Stimulated activated CD8-positive, alpha-beta memory T cell treated with anti-CD3 and anti-CD28 coated beads, Interleukin-7, amount 100 ng/mL, for 1 hour (primary cell): ENCODE results near the gene FTCDNL1.
A peak's percentile ranks its signal among the peaks of the same experiment; 100 is the strongest.

Experiments used
- DNase-seq, 2 donors: peaks; one replicate each; pipeline ENCODE4 v3.0.0-alpha.2; 2020; ENCODE audit warnings: low read depth in 2 of 2

Gene FTCDNL1

GRCh38 chr2:199742884-199743283 is 108.1 kb downstream of the FTCDNL1 start:
- no peak for DNase-seq

DNA sequence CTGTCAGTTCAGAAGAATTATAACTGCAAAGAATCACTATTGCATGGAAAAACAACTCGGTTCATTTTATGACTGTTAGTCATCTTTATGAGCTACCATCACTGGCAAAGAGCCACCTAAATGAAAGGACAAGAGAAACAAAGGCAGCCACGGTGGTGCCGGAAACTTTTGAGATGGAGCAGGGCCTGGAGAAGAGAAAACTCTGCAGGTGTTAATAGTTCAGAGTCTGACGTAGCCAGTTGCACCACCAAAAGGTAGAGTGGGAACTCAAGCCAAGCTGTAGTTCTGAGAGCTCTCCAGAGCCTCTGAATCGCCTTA is 110.9 kb downstream of the FTCDNL1 start:
- no peak for DNase-seq

GRCh38 chr2:199739413-199740110 is 111.4 kb downstream of the FTCDNL1 start:
- DNase-seq = peak; percentile 15 to 41

DNA sequence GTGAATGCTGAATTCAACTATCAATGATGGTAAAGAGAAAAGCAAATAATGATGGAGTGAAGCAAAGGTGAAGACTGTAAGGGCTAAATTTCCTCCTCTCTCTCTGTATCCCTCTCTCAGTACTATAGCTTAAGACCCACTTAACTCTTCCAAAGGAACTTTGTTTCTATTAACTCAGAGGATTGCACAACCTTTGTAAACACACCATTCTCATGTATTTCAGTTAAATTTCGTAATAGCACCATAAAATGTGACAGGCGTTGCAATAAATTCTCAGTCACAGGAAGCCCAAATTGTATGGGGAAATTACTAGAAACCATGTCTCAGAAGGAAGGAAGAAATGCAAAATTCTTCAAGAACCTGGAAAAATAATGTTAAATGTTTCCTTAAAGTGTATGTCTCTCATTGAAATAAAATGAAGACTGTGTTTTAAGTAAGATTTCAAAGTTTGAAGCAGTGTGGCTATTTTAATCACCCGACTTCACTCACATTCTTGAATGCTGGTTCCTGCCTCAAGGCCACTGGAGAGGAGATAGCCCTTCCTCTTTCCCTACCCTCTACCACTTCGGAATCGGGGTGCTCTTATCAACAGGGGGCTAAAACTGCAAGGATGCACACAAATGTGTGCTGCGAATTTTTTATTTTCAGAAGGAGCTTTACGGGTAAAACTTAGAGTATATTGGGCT is 112.1 kb downstream of the FTCDNL1 start:
- no peak for DNase-seq

DNA sequence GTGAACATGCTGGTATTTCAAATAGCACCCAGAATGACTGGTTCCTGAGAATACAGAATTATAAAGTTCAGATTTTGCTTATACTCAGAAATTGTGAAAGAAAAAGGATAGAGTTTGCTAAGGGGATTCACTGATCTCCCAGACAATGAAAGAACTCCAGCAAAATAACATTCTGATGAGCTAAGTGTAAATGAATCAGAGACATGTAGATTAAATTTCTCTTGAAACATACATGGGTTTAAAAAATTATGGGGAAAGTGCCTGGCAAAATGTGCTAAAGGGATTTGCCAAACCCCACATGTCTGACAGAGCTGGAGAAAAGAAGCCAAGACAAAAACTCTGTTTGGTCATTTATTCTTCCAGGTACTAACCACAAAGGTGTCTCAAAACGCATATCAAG is 116.3 kb downstream of the FTCDNL1 start:
- DNase-seq = no peak

- DNase-seq = no peak
Observed at GRCh38 chr2:199734011-199734410, 117.0 kb downstream of the FTCDNL1 start.

DNA sequence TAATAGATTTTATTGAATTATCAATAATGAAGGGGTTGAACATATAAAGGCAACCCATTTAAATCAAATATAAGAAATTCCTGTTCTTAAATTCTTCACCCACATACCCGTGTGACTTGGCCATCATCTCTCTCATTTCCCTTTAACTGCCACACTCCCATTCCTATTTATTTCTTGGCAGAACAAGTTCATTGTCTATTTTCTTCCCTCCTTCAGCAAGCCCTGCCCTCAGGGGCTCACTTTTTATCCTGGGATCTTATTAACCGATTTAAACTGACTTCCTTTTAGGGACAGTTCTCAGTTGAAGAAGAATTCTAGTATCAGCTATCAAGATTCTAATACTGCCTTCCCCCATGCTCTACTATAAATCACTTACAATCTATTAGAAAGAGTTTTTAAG is 123.2 kb downstream of the FTCDNL1 start:
- DNase-seq = no peak

- no peak for DNase-seq
Observed at GRCh38 chr2:199727306-199727705, 123.7 kb downstream of the FTCDNL1 start.

GRCh38 chr2:199718074-199718473 is 132.9 kb downstream of the FTCDNL1 start:
- DNase-seq = no peak

GRCh38 chr2:199717587-199717907 is 133.4 kb downstream of the FTCDNL1 start:
- DNase-seq = no peak

DNA sequence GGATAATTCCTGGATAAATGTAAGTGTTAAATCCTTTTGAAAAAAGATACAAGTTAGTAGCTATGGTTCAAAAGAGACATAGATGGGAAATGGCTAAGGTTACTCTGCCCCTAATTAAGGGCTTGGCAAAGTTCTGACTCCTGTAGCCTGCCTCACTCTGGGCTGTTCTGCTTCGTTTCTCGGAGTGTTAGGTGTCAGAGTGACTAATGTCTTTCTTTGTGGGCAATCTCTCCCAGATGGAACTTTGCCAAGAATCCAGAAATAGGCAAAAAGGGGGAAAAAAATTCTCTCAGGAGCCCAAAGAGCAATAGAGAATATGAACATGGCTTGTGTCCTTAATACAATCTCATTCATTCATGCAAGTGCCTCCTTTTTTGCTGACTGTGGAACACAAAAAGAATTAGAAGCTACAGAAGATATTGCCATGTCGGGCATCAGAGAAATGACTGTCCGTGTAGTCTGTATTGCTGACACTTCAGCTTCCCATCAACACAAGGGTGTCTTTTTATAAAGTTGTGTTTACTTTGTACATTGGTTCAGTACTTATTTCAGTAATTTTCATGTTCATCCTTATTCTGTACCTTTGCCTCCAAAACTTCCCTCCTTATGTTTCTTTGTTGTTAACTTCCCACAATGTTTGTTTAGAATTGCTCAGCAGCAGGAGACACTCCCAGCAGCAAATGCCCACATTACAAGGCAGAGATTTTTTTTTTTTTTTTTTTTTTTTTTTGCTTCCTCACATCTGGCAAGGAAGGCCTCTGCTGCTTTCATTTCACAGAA is 134.0 kb downstream of the FTCDNL1 start:
- no peak for DNase-seq

- no peak for DNase-seq
Observed at GRCh38 chr2:199713746-199714145, 137.2 kb downstream of the FTCDNL1 start.

GRCh38 chr2:199710551-199710950 is 140.4 kb downstream of the FTCDNL1 start:
- DNase-seq = no peak
